Eye (tissue), 1 donor: ENCODE results near the gene LTA4H.

ENCODE experiments used
- DNase-seq: peaks from one replicate; pipeline ENCODE4 v3.0.0-alpha.2; 2015

Gene LTA4H

GRCh38 chr12:96056646-96057455 lies 21.5 kb upstream of the LTA4H start:
- DNase-seq: no peak

GRCh38 chr12:96054244-96054610 lies 18.8 kb upstream of the LTA4H start:
- no peak for DNase-seq

DNA sequence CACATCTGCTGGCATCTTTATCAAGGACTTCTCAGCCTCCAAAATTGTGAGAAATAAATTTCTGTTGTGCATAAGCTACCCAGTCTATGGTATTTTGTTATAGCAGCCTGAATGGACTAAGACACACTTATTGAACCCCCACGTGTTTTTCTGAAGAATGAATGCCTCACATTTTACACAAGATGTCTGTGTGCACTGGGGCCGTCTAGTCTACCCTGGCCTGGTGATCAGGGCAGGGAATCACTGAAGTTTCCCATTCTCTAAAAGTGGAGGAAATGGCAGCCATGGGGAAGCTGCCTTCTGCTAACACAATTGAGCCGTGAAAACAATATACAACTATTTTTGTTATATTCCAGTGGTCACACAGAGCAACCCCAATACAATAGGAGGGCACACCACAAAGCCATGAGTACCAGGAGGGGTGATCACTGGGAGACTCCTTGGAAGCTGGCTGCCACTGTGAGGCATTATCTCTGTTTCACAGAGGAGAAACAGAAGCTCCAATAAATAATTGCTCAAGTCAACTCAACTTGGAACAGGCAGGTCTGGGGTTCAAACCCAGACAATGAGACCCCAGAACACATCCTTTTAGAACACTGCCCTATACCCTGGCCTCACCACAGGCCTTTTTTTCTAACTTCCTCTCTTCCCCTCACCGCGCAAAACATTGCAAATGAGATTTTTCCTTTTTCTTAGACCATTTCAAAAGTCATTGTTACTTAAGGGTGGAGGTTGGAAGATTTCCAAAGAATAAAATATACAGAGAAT lies 18.3 kb upstream of the LTA4H start:
- DNase-seq: no peak

DNA sequence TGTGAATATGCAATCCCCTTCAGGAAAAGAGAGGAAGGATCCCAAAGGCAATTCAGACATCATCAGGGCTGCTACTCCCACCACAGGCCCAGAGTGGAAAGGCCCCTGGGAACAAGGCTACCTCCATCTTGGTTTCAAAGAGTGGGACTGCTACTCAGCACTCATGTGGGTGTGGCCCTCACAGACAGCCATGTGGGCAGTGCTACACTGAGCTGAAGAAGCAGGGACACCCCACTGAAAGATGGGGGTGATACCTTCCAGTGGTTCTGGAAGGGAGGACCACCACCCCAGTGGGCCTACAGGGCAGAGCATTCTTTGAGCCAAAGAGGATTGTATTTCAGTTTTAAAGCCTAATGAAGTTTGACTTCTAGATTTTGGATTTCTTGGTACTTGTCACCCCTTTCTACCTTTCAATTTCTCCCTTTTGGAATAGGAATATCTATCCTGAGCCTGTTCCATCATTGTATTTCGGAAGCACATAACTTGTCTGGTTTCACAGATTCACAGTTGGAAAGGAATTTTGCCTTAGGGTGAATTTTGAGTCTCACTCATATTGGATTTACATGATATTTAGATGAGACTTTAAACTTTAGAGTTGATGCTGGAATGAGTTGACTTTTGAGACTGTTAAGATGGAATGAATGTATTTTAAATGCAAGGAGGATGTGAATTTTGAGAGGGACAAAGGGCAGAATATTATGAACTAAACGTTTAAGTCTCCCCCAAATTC lies 16.5 kb upstream of the LTA4H start:
- no peak for DNase-seq

- no peak for DNase-seq
These were observed 14.8 kb upstream of the LTA4H start for GRCh38 chr12:96050139-96050538.

GRCh38 chr12:96049101-96049500 lies 13.7 kb upstream of the LTA4H start:
- no peak for DNase-seq

DNA sequence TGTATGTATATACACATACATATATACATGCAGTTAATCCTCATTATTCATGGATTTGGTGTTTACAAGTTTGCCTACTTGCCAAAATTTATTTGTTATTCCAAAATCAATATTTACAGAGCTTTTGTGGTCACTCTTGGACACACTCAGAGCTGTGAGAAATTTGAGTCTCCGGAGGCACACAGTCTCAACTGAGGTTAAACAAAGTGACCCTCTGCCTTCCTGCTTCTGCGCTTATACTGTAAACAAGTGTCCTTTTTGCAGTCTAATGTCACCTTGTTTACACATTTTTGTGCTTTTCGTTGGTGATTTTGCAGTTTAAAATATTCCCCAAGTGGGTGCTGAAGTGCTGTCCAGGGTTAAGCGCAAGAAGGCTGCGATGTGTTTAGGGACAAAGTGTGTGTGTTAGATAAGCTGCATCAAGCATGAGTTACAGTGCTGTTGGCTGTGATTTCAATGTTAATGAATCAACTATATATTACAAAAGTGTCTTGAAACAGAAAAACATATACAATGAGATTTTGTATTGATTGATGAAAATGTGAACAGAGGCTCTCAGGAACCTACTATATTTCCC lies 13.1 kb upstream of the LTA4H start:
- DNase-seq: no peak

- DNase-seq: peak; percentile 29
These were observed 12.1 kb upstream of the LTA4H start for GRCh38 chr12:96047229-96048211.

DNA sequence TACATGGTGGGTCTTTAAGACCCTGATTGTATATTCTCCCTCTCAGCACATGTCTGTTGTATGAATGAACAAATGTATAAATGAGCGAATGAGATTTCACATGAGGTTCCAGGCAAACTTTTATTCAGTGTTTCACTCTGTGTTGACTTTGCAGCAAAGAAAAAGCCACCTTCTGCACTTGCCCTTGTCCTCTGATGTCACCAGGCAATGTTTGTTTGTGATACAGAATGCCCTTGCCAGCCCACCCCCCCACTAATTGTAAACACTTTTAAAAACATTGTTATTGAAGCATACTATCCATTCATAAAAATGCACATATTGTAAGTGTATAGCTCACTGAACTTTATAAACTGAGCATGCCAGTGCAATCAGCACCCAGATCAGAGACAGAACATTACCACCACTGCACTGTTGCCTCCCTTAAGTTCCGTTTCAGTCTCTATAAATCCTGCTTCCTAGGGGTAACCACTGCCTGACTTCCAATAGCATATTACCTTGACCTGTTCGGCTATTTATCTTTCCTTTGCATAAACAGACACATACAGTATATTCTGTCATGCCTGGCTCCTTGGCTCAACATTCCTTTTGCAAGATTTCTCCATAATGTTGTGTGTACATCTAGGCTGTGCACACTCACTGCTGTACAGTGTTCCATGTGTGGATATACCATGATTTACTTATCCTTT lies 11.3 kb upstream of the LTA4H start:
- DNase-seq: no peak

DNA sequence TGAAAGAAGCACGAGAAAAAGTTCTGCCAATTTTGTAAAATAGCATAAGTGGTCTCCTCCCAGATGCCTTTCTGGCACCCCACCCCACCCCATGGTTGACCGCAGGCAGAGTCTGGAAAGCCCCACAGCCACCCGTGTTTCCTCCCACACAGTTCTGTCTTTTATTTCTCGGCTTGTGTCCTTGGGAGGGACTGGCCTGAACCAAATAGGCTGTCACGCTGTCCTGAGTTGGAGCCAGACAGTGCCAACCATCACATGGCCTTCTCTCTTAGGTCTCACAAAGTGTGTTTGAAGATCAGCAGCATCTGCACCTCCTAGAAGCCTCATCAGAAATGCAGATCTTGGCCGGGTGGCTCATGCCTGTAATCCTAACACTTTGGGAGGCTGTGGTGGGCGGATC lies 10.2 kb upstream of the LTA4H start:
- no peak for DNase-seq

GRCh38 chr12:96044943-96045290 lies 9.5 kb upstream of the LTA4H start:
- no peak for DNase-seq

- no peak for DNase-seq
These were observed 8.9 kb upstream of the LTA4H start for GRCh38 chr12:96044017-96044942.

DNA sequence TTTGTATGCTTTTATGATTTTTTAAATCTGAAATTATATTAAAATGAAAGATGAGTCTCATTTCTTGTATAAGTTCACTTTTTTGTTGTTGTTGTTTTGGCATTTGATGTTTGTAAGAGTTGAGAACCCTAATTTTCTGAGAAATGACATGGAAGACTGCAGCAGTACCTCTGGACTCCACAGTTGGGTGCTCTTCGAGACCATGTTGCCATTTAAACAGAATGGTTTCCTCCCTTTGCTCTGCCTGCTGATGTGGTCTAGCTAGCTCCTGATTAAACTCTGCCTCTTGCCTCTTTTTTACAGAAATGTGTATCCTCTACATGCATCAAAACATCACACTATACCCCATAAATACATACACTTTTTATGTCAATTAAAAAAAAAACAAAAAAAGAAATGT lies 5.8 kb upstream of the LTA4H start:
- DNase-seq: no peak

DNA sequence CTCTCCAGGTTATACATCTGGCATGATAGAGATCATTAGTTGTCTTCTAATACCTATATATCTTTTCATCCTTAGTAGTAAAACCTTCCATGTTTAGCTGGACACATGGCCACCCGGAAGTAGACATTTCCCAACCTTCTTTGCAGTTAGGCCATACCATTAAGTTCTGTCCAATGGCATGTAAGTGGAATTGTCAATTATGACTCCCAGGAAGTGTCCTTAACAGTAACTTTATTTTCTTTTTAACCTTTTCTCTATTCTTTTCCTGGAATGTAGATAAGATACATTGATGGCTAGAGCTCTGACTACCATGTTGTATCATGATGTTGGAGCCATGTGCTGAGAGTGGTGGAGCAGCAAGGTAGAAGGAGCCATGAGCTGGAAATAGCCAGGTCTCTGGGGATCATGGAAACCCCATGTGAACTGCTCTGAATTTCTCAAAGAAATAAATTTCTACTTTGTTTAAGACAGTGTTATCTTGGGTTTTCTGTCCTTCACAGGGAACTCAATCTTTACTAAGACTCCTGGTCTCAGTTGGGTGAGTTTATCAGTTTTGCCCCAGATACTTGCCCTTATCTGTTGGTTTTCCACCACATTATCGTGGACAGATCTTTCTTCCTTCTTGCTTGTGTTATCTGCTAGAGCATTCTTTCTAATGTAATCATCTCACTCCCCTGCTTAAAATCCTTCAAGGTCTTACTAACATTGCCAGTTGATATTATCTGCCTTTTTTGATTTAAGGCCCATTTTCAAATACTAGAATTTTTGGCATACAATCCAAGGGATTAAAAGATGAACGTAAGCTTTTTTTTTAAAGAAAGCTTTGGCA lies 5.1 kb upstream of the LTA4H start:
- DNase-seq: no peak

DNA sequence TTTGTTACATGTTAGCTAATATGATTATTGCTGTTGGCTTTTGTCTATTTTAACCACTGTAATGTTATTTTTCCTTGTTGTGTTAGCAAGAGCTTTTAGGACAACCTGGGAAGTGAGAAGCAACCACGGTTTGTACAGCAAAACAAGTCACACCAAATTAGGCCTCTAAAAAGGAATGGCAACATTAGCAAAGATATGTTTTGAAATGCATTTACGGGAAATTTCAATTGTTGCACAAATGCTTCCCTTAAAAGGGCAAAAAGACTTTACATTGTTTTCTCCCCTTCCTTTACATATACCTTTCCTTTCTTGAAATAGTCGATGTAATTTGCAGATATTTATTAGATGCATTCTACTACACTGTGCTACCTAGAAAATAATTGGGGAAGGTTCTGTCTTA lies 4.1 kb upstream of the LTA4H start:
- no peak for DNase-seq

DNA sequence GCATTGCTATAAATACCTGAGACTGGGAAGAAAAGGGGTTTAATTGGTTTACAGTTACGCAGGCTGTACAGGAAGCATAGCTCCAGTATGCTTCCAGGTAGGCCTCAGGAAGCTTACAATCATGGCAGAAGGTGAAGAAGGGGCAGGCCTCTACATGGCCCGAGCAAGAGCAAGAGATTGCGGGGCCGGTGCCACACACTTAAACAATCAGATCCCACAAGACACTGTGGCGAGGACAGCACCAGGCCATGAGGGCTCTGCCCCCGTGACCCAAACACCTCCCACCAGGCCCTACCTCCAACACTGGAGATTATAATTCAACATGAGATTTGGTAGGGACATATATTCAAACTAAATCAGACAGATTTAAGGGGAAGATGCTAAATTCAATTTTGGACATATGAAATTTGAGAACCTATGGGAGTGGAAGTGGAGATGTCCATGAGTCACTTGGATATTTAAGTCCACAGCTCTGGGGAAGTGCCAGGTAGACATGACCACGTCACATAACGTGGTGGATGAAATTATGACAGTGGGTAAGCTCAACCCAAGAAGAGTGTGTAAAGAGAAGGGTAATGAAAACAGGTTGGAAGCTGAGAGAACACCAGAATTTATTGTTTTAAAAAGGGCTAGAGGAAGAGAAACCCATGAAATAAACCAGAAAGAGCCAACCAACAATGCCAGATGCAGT lies 1.5 kb upstream of the LTA4H start:
- DNase-seq: no peak

- peak; percentile 76 for DNase-seq
These were observed 635 bp downstream of the LTA4H start for GRCh38 chr12:96034621-96035282.
